Suppressor macrophage treated with lipopolysaccharide for 1 hour (primary cell): Measurements from ENCODE around the gene RPL31.

Experiments used
- DNase-seq, 3 donors: peaks; one replicate each; pipeline ENCODE4 v3.0.0-alpha.2; 2020 to 2022

RPL31 gene

DNA sequence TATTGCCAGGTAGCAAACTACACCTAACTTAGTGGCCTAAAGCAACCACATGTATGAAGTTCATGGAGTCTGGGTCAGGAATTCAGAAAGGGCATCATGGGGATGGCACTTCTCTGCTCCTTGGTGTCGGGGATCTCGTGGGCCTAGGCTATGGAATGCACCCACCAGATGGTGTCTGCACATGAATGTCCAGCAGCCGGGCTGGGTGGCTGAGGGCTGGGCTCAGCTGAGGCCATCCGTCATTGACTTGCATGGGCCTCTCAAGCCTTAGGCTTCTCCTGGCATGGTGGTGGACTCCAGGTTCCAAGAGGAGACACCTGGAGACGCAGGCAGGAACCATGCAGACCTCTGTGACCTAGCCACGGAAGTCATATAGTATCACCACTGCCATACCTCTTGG, 26.0 kb upstream of the RPL31 start:
- DNase-seq, result no peak

DNA sequence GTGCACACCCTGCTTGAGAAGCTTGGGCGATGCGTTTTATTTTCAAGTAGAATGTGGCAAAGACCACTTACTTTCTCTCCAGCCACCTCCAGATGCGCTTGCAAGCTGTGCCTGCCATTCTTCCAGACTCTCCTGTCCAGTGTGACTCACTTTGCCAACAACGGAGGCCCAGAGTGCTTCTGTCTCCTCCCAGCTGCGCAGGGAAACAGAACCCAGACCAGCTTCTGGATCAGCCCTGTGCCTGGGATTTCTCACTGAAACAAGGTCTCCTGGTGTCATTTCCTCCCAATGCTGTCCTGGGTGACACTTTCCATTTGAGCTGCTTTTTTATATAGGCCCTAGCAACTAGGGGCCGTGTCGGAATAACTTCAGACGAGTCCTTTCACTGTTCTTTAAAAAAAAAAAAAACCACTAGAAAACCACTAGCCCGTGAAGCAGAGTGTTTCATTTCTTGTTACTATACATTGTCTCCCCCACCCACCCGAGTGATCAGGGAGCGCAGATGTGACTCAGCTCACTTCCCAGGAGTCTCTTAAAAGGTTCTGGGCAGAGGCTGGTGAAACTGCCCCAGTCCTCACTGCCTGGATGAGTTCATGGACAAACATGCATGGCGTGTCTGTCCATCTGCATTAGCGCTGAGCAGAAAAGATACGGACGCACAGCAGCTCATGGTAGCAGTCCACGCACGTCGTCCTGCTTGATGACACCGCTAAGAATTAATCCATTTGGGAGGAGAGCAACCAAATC, 25.3 kb upstream of the RPL31 start:
- DNase-seq, result no peak

DNA sequence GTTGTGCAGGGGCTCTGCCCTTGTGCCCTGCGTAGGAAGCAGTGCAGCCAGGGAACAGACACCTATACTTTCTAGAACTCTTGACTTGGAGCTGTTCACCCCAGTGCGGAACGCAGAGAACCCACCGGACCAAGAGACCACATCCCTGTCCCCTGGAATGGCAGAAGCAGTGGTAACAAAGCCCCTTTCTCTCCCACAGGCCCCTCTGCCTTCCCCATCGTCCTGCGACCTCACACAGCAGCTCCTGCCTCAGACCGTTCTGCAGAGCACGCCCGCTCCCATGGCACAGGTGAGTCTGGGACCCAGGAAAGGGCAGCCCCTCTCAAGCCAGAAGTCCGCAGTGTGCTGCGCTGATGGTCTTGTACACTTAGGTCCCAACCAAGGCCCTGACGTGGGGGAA, 24.6 kb upstream of the RPL31 start:
- DNase-seq, result no peak

DNA sequence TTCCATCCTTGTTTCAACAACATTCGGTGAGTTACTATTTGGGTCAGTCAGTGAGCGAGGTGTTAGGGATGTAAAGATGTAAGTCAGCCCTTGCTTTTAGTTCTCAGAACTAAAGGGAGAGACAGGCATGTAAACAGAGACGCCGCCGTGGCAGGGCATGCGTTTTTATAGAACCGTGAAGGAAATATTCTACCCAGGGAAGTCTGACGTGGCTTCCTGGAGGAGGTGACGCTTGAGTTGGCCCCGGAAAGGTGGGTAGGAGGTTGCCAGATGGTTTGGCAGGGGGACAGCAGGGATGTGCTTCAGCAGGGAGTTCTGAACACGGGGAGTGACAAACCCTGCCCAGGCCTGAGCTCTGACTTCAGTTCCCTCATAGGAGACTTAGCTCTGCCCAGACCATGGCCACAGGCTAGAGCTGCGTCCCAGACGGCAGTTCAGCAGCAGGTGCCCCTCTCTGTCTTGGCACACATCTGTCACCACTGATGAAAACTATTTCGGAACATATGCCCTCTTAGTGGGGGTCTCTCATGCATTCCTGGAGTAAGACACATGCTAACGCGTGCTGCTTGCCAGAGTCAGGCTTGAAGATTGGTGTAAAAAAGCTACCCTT, 23.4 kb upstream of the RPL31 start:
- DNase-seq, result no peak

DNA sequence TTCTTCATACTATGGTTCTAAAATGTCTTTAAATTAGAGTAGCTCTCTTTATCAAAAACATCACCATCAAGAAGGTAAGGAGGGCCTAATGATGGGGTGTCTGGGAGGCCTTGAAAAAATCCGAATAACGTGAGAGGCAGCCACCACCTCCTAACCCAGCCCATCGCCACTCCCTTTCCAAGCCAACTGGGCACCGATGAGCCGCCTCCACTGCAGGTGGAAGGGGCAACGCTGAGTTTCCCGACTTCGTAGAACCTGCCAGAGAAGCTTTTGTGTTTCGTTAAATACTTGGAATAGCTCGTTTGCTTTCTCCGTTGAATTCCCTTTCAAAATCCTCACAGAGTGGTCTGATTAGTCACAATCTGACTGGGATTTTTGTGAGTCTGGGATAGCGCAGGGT, 22.0 kb upstream of the RPL31 start:
- DNase-seq, result no peak

DNA sequence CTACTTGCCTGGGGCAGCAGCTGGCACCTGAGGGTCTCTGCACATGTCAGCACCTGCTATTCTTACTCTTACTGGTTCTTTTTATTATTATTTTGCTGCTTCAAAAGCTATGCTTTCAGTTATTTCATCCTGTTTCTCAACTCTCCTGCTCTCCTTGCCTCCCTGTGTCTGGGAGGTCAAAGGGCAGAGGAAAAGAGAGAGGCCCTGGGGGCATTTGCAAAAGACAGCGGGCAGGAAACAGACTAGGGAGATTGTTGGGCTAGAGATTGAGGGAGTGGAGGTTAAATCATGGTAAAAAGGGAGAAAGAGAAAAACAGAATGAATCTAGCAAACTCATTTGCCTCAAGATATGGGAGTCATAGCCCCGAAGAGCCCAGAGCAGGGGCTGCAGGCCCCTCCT, 21.1 kb upstream of the RPL31 start:
- DNase-seq, result no peak

DNA sequence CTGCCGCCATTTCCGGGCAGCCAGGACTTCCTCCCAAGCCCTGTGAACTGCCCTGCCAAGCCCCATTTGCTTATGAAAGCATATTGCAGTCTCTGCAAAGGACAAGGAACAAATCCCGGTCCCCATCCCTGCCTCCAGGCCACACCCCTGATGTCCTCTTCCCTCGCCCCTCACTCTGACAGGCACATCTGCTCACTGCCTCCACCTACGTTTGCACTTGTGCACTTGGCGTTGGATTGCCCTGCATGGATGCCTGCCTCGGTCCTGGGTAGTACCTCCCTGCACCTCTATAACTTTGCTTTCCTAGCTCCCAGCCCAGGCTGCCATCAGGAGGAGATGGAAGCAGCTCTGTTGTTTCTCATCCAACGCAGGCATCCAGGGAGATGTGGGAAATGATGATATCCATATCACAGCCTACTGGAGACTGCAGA, 19.6 kb upstream of the RPL31 start:
- DNase-seq, result no peak

DNA sequence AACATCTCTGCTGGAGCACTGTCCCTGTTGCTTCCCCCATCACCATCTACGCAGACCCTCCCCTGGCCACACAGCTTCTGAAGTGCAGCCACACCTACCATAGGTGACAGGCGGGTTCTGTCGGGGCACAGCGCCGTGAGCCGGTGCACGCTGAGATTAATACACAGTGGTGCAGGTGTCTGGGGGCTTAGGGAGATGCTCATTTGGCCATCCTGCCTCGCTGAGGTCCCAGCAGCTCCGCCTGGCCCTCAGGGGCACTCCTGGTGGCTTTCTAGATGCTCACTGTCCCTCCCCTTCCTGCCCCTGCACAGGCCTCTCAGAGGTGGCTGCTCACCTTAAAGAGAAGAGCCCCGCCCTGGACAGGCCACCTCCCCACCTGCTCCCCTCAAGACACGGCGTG, 18.9 kb upstream of the RPL31 start:
- DNase-seq, result no peak

DNA sequence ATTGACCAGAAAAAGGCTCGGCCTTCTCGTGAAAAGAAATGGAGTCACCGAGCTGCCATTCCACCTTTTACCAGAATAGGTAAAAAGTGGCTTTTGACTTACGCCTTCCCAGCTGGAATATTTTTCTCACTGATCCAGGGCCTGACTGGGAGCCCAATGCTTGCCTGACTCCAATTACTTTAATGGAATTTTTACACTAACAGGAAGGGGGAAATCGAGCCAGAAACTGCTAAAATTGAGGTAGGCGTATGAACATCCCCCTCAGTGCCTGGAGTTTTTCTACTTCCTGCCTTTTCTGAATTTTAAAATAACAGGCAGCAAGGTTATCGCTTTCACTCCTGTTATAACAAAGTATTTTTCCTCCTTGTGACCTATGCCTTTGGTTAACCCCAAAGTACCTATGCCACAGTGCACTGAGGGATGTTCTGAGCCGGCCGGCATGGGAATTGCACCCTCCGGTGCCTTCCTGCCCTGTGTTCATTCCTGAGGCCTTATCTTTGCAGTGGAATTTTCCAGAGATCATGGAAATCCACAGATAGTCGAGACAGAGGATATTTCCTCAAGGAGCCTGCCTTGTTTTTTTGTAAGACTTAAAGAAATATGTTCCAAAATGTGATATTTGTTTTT, 18.3 kb upstream of the RPL31 start:
- no peak for DNase-seq

DNA sequence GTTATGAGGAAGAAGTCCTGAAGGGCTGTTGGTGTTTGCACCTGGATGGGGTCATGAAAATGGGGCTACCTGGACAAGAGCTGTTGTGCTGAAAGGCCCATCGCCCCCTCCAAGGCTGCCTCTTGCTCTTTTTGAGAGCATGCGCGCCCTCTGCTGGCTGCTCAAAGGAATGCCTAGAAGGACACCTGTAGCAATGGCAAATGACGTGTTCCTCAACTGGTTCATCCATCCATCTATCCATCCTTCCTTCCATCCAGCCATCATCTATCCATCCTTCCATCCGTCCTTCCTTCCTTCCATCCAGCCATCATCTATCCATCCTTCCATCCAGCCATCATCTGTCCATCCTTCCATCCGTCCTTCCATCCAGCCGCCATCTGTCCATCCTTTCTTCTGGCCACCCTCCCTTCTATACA, 17.2 kb upstream of the RPL31 start:
- peak; percentile 77 to 85 (median 85) for DNase-seq

DNA sequence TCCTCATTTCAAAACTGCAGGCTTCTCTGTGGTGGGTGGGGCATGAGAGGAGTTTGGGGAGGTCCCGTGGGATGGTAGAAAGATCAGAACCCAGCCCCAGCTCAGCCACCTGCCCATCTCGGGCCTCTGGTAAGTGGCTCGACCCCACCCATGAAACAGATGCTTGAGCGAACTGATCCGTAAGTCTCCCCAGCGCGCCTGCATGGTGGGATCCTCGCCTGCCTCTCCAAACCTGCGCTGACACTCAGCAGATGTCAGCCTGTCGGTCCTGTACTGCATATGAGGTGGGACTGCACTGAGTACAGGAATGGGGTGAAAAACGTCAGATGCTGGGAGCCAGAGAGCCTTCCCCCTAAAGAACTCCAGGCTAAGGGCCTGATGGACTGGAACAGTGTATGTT, 15.9 kb upstream of the RPL31 start:
- no peak for DNase-seq

DNA sequence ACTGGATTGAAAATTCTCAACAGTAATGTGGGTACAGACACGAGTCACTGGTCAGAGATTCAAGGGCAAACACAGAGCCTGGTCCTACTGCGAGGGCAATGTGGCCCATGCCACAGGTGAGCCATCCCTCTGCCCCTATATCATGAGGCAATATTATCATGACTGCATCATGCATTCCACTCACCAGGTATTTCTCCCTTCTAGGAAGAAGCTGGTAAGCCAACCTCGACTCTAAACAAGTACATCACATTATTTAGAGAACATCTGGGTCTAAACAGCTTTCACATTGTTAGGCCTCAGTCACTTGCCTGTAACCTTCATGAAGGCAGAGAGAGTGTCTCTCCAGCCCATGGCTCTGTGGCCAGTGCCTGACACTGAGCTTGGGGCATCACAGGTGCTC, 14.6 kb upstream of the RPL31 start:
- no peak for DNase-seq

DNA sequence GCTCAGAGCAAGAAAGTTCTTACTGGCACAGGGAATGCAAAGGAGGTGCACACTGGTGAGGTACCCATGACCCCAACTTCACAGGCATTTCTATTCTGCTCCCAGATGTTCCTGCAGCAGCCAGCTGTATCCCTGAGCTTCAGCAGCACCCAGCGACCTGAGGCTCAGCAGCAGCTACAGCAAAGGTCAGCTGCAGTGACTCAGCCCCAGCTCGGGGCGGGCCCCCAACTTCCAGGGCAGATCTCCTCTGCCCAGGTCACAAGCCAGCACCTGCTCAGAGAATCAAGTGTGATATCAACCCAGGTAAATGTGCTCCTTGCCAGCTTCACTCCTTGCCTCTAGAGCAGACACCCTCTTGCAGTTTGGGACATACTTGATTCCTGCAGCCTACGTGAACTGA, 14.1 kb upstream of the RPL31 start:
- DNase-seq, result no peak

DNA sequence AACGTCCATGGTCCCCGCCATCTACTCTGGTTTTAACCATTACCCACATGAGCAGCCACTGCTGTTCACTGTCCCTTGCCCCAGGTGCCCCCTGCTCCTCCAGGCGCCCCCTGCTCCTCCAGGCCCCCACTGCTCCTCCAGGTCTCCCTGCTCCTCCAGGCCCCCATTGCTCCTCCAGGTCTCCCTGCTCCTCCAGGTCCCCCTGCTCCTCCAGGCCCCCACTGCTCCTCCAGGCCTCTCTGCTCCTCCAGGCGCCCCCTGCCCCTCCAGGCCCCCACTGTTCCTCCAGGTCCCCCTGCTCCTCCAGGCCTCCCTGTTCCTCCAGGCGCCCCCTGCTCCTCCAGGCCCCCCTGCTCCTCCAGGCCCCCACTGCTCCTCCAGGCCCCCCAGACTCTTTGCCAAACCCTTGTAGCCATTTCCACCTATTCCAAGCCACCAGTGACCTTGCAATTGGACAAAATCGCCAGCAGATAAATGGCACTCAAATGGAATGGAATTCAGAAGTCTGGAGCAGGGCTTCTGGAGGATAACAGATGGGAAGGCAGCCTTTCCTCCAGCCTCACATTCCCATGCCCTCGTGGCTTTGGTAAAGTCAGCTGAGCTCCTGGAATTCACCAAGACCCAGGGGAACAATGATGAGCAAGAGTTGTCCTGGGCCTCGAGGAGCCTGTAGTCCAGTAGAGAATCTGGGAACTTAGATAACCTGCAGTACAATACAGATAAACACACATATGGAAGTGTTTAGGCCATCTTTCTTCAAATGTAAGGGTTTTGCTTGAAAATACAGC, 13.3 kb upstream of the RPL31 start:
- no peak for DNase-seq

DNA sequence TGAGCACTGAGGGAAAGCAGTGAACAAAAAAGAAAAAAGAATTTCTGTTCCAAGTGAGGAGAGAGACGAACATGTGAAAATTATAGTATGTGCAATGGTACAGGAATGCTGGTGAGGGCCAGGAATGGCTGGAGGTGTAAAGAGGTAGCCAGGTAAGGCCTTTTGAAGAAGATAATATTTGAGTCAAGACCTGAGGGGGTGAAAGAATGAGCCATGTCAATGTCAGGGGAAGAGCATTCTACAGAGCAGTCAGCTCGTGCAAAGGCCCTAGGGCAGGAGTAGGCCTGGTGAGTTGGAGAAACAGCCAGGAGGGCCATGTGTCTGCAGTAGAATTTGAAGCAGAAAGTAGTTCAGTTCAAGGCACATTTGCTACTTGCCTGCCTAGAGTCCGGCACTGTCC, 12.4 kb upstream of the RPL31 start:
- no peak for DNase-seq

DNA sequence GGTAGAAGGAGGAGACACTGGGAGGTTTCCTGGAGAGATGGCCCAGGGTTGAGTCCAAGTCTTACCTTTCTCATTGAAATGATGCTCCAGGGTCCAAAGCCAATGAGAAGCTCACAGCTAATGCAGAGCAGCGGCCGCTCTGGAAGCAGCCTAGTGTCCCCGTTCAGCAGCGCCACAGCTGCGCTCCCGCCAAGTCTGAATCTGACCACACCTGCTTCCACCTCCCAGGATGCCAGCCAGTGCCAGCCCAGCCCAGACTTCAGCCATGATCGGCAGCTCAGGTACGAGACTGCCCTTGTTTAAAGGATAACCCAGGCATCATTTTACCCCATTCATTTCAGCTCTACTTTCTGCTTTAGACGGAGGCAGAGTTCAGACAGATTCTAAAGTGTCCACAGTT, 11.9 kb upstream of the RPL31 start:
- DNase-seq, result no peak

DNA sequence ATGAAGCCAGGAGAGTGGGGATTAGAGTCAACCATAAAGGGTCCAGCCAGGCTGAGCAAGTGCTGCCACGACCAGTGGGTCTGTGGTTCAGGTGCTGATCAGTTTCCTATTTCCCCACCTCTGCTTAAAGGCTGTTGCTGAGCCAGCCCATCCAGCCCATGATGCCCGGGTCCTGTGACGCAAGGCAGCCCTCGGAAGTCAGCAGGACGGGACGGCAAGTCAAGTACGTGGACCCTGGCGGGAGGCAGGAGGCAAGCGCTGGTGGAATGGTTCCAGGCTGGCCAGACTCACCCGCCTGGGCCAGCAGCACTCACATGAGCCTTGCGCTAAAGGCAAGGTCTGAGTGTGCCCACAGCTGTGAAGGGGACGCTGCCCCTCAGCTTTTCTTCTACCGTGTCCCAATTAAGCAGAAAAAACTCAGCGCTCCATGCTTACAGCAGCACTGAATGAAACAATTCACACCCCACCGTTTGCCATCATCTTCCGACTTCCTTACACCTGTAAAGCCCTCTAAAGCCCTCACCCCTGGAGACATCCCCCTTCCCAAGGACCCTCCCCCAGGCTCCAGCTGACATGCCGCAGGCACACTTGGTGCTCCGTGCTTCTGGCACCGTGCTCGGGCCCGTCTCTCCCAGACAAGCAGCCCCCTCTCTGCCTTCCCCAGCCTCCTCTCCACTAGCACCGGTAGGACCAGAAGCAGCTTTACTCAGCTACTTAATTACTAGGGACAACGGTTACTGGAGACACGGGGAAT, 11.3 kb upstream of the RPL31 start:
- no peak for DNase-seq

DNA sequence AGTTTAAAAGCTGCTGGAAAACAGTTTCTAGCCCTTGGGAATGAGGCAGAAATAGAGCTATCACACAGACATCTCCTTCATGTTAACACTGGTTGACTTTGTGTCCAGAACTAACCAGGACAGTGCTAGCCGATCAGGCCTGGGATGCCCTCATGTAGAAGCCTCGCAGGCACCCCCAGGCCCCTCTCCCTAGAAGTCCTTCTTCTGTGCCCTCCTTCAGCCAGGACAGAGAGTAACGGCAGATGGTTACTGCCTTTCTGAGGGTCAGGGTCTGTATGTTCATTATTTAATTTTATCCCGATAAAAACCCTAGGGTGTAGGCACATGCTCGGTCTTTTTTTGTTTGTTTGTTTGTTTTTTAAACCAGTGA, 10.7 kb upstream of the RPL31 start:
- DNase-seq, result no peak

DNA sequence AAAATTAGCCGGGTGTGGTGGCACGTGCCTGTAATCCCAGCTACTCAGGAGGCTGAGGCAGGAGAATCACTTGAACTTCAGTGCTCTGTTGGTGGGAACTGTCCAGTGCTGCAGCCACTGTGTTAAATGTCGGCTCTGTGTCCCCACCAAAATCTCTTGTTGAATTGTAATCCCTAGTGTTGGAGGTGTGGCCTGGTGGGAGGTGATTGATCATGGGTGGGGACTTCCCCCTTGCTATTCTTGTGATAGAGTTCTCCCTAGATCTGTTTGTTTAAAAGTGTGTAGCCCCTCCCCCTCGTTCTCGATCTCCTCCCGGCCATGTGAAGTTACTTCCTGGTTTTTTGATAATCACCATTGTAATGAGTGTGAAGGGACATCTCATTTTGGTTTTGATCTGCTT, 9.8 kb upstream of the RPL31 start:
- DNase-seq, result peak in 2 of 3 donors; percentile 6 to 56

DNA sequence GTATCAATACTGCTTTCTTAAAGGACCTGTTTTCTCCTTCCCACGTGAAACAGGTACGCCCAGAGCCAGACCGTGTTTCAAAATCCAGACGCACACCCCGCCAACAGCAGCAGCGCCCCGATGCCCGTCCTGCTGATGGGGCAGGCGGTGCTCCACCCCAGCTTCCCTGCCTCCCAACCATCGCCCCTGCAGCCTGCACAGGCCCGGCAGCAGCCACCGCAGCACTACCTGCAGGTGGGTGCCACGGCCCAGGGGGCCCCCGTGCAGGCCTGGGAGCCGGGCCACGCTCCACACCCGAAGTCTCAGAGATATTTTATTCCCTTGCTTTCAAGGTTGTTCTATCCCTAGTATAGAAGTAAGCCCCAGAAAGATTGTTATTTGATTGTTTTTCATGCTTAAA, 8.8 kb upstream of the RPL31 start:
- no peak for DNase-seq

DNA sequence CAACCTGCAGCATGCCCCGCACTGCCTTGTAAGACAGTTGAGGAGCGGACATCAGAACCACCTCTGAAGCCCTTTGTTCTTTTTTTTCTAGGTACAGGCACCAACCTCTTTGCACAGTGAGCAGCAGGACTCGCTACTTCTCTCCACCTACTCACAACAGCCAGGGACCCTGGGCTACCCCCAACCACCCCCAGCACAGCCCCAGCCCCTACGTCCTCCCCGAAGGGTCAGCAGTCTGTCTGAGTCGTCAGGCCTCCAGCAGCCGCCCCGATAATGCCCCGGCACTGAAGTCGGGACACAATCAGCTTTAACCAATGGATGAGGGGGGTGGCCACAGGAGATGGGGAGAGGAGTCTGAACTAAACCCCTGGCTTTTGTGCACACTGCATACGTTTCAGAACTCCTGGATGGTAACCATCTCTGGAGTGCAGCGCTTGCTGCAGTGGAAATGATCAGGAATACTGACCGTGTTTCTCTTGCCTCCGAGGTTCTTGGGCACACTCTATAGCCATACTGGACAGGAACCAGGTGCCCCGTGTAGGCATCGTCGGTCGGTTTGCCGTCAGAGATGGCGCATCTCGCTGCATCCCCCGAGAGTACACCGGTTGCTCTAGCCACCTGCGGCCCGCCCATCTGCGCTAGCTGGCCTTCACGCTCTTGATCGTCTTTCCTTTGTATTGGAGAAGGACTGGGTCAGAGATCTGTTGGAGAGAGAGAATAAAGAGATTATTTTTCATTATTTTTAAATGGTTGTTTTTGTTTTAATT, 6.6 kb upstream of the RPL31 start:
- DNase-seq, result no peak
